ENCODE data around the gene FBXO34.

- TF ChIP-seq POLR2A (IDR thresholded peaks at IDR 0.05): no peak
- TF ChIP-seq, protein P1, sequence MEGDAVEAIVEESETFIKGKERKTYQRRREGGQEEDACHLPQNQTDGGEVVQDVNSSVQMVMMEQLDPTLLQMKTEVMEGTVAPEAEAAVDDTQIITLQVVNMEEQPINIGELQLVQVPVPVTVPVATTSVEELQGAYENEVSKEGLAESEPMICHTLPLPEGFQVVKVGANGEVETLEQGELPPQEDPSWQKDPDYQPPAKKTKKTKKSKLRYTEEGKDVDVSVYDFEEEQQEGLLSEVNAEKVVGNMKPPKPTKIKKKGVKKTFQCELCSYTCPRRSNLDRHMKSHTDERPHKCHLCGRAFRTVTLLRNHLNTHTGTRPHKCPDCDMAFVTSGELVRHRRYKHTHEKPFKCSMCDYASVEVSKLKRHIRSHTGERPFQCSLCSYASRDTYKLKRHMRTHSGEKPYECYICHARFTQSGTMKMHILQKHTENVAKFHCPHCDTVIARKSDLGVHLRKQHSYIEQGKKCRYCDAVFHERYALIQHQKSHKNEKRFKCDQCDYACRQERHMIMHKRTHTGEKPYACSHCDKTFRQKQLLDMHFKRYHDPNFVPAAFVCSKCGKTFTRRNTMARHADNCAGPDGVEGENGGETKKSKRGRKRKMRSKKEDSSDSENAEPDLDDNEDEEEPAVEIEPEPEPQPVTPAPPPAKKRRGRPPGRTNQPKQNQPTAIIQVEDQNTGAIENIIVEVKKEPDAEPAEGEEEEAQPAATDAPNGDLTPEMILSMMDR (IDR thresholded peaks at IDR 0.05): no peak
Measured at GRCh38 chr14:55386037-55386808, 115.0 kb downstream of the FBXO34 start.

Measured in thyroid gland (tissue), 4 donors.